CD4-positive, alpha-beta memory T cell (primary cell): ENCODE data around the gene STAT1. TPM values are rescaled to one million over a fixed set of nuclear protein-coding genes. Genes with fewer than 3 reads are reported as not detected.
A peak's percentile ranks its signal among the peaks of the same experiment; 100 is the strongest.
"Not testable (repeated sequence)": the region's sequence is repeated elsewhere in the genome, so short reads cannot be mapped to it uniquely, and the experiment has no call there.

Experiments used
- CTCF ChIA-PET: fragments of 350-600 bp; sonication (Branson Sonifier 250); formaldehyde crosslinking; loops from one replicate; lab custom pipeline; 2021; ENCODE audit warnings: inconsistent platforms; ENCODE audit not compliant: partially characterized antibody; lab: Charles Lee
- POLR2A ChIA-PET: fragments of 350-600 bp; sonication (Branson Sonifier 250); formaldehyde crosslinking; loops from one replicate; lab custom pipeline; 2021; ENCODE audit not compliant: partially characterized antibody; lab: Charles Lee
- DNase-seq, 5 donors: peaks; one replicate each; pipeline versions ENCODE4 v3.0.0 to v3.0.0-alpha.2; 2020 to 2022; ENCODE audit warnings: mixed read lengths in 1 of 5
- H3K27ac ChIP-seq: one replicate; pipeline ENCODE4 v1.7.0; 2013; ENCODE audit warnings: low read depth, low read length
- H3K27me3 ChIP-seq: 2 replicates; pipeline ENCODE4 v1.7.0; 2013; ENCODE audit warnings: mild to moderate bottlenecking, low read length, moderate library complexity; ENCODE audit not compliant: insufficient read depth
- H3K36me3 ChIP-seq: 2 replicates; pipeline ENCODE4 v1.7.0; 2013; ENCODE audit warnings: mild to moderate bottlenecking, low read length, moderate library complexity; ENCODE audit not compliant: insufficient read depth
- H3K4me1 ChIP-seq: 2 replicates; pipeline ENCODE4 v1.7.0; 2013; ENCODE audit warnings: mild to moderate bottlenecking, low read length, moderate library complexity; ENCODE audit not compliant: insufficient read depth
- H3K4me3 ChIP-seq, 2 donors: one replicate each; pipeline ENCODE4 v1.7.0; 2013; ENCODE audit warnings: low read length in 2 of 2, mild to moderate bottlenecking in 1 of 2
- H3K9me3 ChIP-seq, 2 donors: one replicate each; pipeline ENCODE4 v1.7.0; 2013; ENCODE audit warnings: low read length in 2 of 2, control low read depth in 1 of 2; ENCODE audit not compliant: control insufficient read depth in 1 of 2
- H3K27ac Mint-ChIP-seq, 7 donors: one replicate each; pipeline ENCODE4 v1.8.0; 2020 to 2021; ENCODE audit warnings: mixed read lengths in 7 of 7, mild to moderate bottlenecking in 6 of 7, inconsistent platforms in 3 of 7, moderate library complexity in 3 of 7
- H3K27me3 Mint-ChIP-seq, 2 donors: one replicate each; pipeline ENCODE4 v1.8.0; 2020 to 2021; ENCODE audit warnings: mixed read lengths in 2 of 2
- H3K36me3 Mint-ChIP-seq, 2 donors: one replicate each; pipeline ENCODE4 v1.8.0; 2020 to 2021; ENCODE audit warnings: mixed read lengths in 2 of 2, inconsistent platforms in 1 of 2, mild to moderate bottlenecking in 1 of 2
- H3K4me1 Mint-ChIP-seq, 4 donors: one replicate each; pipeline ENCODE4 v1.8.0; 2020 to 2021; ENCODE audit warnings: mixed read lengths in 4 of 4, mild to moderate bottlenecking in 1 of 4
- H3K4me3 Mint-ChIP-seq, 8 donors: one replicate each; pipeline ENCODE4 v1.8.0; 2020 to 2021; ENCODE audit warnings: mixed read lengths in 8 of 8, mild to moderate bottlenecking in 7 of 8, moderate library complexity in 6 of 8, inconsistent platforms in 3 of 8
- H3K9me3 Mint-ChIP-seq, 8 donors: one replicate each; pipeline ENCODE4 v1.8.0; 2020 to 2021; ENCODE audit warnings: mixed read lengths in 8 of 8, mild to moderate bottlenecking in 5 of 8, inconsistent platforms in 3 of 8, moderate library complexity in 1 of 8
- intact Hi-C: fragments of 100-400 bp; cut with micrococcal nuclease; formaldehyde crosslinking; loops from one replicate; pipeline ENCODE4 v1.15.1; 2023
- polyA plus RNA-seq, 2 donors: library from polyadenylated mRNA; unstranded; fragments of 300-500 nt; fragmentation: Illumina TruSeq; gene quantifications; one replicate each; pipeline ENCODE4 v1.2.3, GENCODE V29; 2021
- total RNA-seq, 2 experiments: library from RNA; stranded (reverse); gene quantifications; one replicate each; pipeline ENCODE4 v1.2.3, GENCODE V29; 2021

Gene STAT1
- total and polyA plus RNA-seq, 4 experiments from 2014 or later, result 130 to 230 (median 175) TPM

GRCh38 chr2:190997526-190998113 is 16.4 kb downstream of the STAT1 start:
- peaks cover 37 to 67% (median 42%) of the 10 kb centered on the region in 4 donors for H3K4me1 Mint-ChIP-seq
- Histone ChIP-seq H3K4me3 (no peak overlapping the region), H3K27ac (peak overlapping the region; percentile 25), H3K9me3 (no peaks in the 10 kb centered on the region), H3K27me3 (no peaks in the 10 kb centered on the region), H3K4me1 (peaks cover 23% of the 10 kb centered on the region), H3K36me3 (peaks cover 92% of the 10 kb centered on the region)
- H3K4me3 Mint-ChIP-seq, result no peak overlapping the region
- no peak for DNase-seq
- peak overlapping the region in 5 of 7 donors; percentile 75 to 89 (median 83) for H3K27ac Mint-ChIP-seq
- H3K27me3 Mint-ChIP-seq, result no peaks in the 10 kb centered on the region
- no peaks in the 10 kb centered on the region for H3K9me3 Mint-ChIP-seq
- POLR2A ChIA-PET, result interaction anchor here (0.5 to 1.7 kb wide), 5 partner anchors 10 to 118 kb away, joined by 3 to 5 read pairs (median 4); partner anchors contain the start of gene STAT1
- H3K36me3 Mint-ChIP-seq, result peaks cover 85 to 90% of the 10 kb centered on the region in 2 donors
- intact Hi-C loops, result loop anchor here (2.0 kb wide), 2 partner anchors 15 kb away; no protein-coding TSS in a partner anchor
- CTCF ChIA-PET, result interaction anchor here (0.6 to 4.2 kb wide), 11 partner anchors 10 to 157 kb away, joined by 3 to 19 read pairs (median 4); no protein-coding TSS in a partner anchor

GRCh38 chr2:190996947-190997346 is 17.0 kb downstream of the STAT1 start:
- Mint-ChIP-seq H3K9me3 (no peaks in the 10 kb centered on the region), H3K36me3 (peaks cover 86 to 90% of the 10 kb centered on the region in 2 donors), H3K27ac (peak overlapping the region; percentile 75 to 92 (median 83)), H3K27me3 (no peaks in the 10 kb centered on the region), H3K4me3 (no peak overlapping the region), H3K4me1 (peaks cover 33 to 67% (median 37%) of the 10 kb centered on the region in 4 donors)
- Histone ChIP-seq H3K4me1 (peaks cover 16% of the 10 kb centered on the region), H3K9me3 (no peaks in the 10 kb centered on the region), H3K4me3 (no peak overlapping the region), H3K36me3 (peaks cover 92% of the 10 kb centered on the region), H3K27ac (peak overlapping the region; percentile 25), H3K27me3 (no peaks in the 10 kb centered on the region)
- POLR2A ChIA-PET, result interaction anchor here (1.1 to 1.7 kb wide), 5 partner anchors 11 to 27 kb away, joined by 3 to 5 read pairs (median 4); partner anchors contain the start of gene STAT1
- DNase-seq, result no peak
- CTCF ChIA-PET, result interaction anchor here (0.8 to 4.2 kb wide), 17 partner anchors 9 to 159 kb away, joined by 3 to 19 read pairs (median 6); partner anchors contain the start of gene GLS
- intact Hi-C loops, result loop anchor here (1.0 to 2.0 kb wide), 4 partner anchors 14 to 147 kb away; no protein-coding TSS in a partner anchor

GRCh38 chr2:190996338-190996946 is 17.5 kb downstream of the STAT1 start:
- intact Hi-C loops, result loop anchor here (1.0 to 2.0 kb wide), 4 partner anchors 14 to 146 kb away; no protein-coding TSS in a partner anchor
- no peaks in the 10 kb centered on the region for H3K27me3 Mint-ChIP-seq
- H3K9me3 Mint-ChIP-seq, result no peaks in the 10 kb centered on the region
- no peak overlapping the region for H3K27ac ChIP-seq
- H3K4me3 Mint-ChIP-seq, result no peak overlapping the region
- CTCF ChIA-PET, result interaction anchor here (0.8 to 4.2 kb wide), 19 partner anchors 9 to 160 kb away, joined by 3 to 19 read pairs (median 5); partner anchors contain the start of gene GLS
- no peak overlapping the region for H3K4me3 ChIP-seq
- H3K4me1 Mint-ChIP-seq, result peaks cover 32 to 63% (median 36%) of the 10 kb centered on the region in 4 donors
- H3K9me3 ChIP-seq, result no peaks in the 10 kb centered on the region
- POLR2A ChIA-PET, result interaction anchor here (1.1 to 1.7 kb wide), 3 partner anchors 14 to 27 kb away, joined by 3 to 5 read pairs (median 4); partner anchors contain the start of gene STAT1
- H3K27ac Mint-ChIP-seq, result peak overlapping the region; percentile 75 to 92 (median 83)
- H3K27me3 ChIP-seq, result no peaks in the 10 kb centered on the region
- peaks cover 11% of the 10 kb centered on the region for H3K4me1 ChIP-seq
- peaks cover 85 to 88% of the 10 kb centered on the region in 2 donors for H3K36me3 Mint-ChIP-seq
- peaks cover 92% of the 10 kb centered on the region for H3K36me3 ChIP-seq
- peak in 4 of 5 donors; percentile 21 to 40 (median 37) for DNase-seq

- POLR2A ChIA-PET, H3K27ac ChIP-seq: not testable (repeated sequence)
Observed at GRCh38 chr2:190995315-190995714, 18.7 kb downstream of the STAT1 start.

GRCh38 chr2:190994148-190994547 is 19.8 kb downstream of the STAT1 start:
- no peaks in the 10 kb centered on the region for H3K27me3 ChIP-seq
- Mint-ChIP-seq H3K36me3 (peaks cover 77 to 87% of the 10 kb centered on the region in 2 donors), H3K27me3 (no peaks in the 10 kb centered on the region), H3K27ac (peak overlapping the region; percentile 10 to 86 (median 52)), H3K4me1 (peaks cover 22 to 45% (median 31%) of the 10 kb centered on the region in 4 donors), H3K9me3 (no peaks in the 10 kb centered on the region), H3K4me3 (peak overlapping the region in 1 of 8 donors; percentile 57)
- no peak for DNase-seq
- H3K4me1 ChIP-seq, result peaks cover 7% of the 10 kb centered on the region
- no peak overlapping the region for H3K4me3 ChIP-seq
- no peak overlapping the region for H3K27ac ChIP-seq
- H3K36me3 ChIP-seq, result peaks cover 92% of the 10 kb centered on the region
- CTCF ChIA-PET, result interaction anchor here (1.1 to 4.2 kb wide), 6 partner anchors 27 to 162 kb away, joined by 3 to 19 read pairs (median 4); no protein-coding TSS in a partner anchor
- POLR2A ChIA-PET, result no interaction called here
- no peaks in the 10 kb centered on the region for H3K9me3 ChIP-seq
- intact Hi-C loops, result no loop called here

More at GRCh38 chr2:190995315-190995714, 18.7 kb downstream of the STAT1 start:
- H3K9me3 Mint-ChIP-seq, H3K4me1 ChIP-seq, H3K4me3 Mint-ChIP-seq, H3K27me3 Mint-ChIP-seq, H3K27me3 ChIP-seq, H3K9me3 ChIP-seq, H3K4me3 ChIP-seq, DNase-seq, intact Hi-C loops: not testable (repeated sequence)
- Mint-ChIP-seq H3K4me1 (peaks cover 27 to 56% (median 30%) of the 10 kb centered on the region in 4 donors), H3K27ac (peak overlapping the region in 6 of 7 donors; percentile 27 to 88 (median 78)), H3K36me3 (peaks cover 78 to 88% of the 10 kb centered on the region in 2 donors)
- peaks cover 92% of the 10 kb centered on the region for H3K36me3 ChIP-seq
- CTCF ChIA-PET, result interaction anchor here (1.1 to 4.2 kb wide), 6 partner anchors 8 to 43 kb away, joined by 4 to 19 read pairs (median 6); no protein-coding TSS in a partner anchor

GRCh38 chr2:190993292-190993643 is 20.7 kb downstream of the STAT1 start:
- intact Hi-C loops, result no loop called here
- Mint-ChIP-seq H3K9me3 (no peaks in the 10 kb centered on the region), H3K27ac (peak overlapping the region in 4 of 7 donors; percentile 10 to 73 (median 16)), H3K36me3 (peaks cover 81 to 90% of the 10 kb centered on the region in 2 donors), H3K4me1 (peaks cover 22 to 41% (median 30%) of the 10 kb centered on the region in 4 donors), H3K27me3 (no peaks in the 10 kb centered on the region), H3K4me3 (no peak overlapping the region)
- Histone ChIP-seq H3K27ac (no peak overlapping the region), H3K27me3 (no peaks in the 10 kb centered on the region), H3K36me3 (peaks cover 94% of the 10 kb centered on the region), H3K4me3 (no peak overlapping the region), H3K9me3 (no peaks in the 10 kb centered on the region), H3K4me1 (peaks cover 7% of the 10 kb centered on the region)
- DNase-seq, result no peak
- CTCF ChIA-PET, result interaction anchor here (1.1 to 1.9 kb wide), 4 partner anchors 36 to 163 kb away, joined by 3 to 5 read pairs (median 4); no protein-coding TSS in a partner anchor
- POLR2A ChIA-PET, result no interaction called here
